Epithelial cell of umbilical artery (primary cell): ENCODE data around the gene DVL1. TPM values are rescaled to one million over a fixed set of nuclear protein-coding genes. Genes with fewer than 3 reads are reported as not detected.

ENCODE experiments used
- total RNA-seq: library from RNA; depleted of rRNA; stranded (reverse); fragments of >200 nt; gene quantifications from 2 replicates; pipeline ENCODE4 v1.2.3, GENCODE V29; 2014

Gene DVL1
- total RNA-seq: 39.2 and 48.4 TPM in 2 replicates

GRCh38 chr1:1349256-1350012, at the start of gene DVL1:
TSS of gene DVL1 (minus strand) at chr1:1349418. CDS start at chr1:1349065, 353 bp downstream.

DNA sequence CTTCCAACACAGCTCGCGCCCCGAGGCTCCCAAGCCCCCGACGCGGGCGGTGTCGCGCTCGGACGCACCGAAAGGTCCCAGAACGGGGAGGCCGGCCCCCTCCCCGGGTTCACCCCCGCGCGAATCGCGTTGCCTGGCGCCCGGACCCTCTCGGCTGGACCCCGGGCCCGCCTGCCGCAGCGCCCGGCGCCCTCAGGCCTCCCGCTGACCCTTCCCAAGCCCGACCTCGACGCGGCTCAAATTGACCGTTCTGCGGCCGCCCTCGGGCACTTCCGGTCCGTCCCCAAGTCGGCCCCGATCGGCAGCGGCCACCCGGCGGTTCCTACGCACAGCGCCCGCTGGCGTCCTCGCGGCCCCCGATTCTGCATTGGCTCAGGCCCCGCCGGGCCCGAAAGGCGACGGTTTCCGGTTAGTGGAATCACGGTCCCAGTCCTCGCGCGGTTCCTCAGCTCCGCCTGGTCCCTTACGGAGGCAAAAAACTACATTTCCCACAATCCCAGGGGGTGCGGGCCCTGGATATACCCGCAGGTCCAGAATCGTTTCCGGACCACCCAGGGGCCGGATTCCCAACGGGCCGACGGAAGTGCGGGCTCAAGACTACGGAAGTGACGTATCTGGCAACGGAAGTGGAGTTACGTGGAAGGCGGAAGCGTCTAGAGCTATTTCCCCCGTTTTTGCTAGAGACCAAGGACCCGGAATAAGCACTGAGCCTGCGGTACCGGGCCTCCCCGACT, 25.9 kb upstream of the DVL1 start, which contains the start of gene AURKAIP1:
Gene AURKAIP1, minus strand, starts transcription at position 279 of the 734 bp plus-strand sequence. CDS start 451 bp downstream, outside the sequence.

DNA sequence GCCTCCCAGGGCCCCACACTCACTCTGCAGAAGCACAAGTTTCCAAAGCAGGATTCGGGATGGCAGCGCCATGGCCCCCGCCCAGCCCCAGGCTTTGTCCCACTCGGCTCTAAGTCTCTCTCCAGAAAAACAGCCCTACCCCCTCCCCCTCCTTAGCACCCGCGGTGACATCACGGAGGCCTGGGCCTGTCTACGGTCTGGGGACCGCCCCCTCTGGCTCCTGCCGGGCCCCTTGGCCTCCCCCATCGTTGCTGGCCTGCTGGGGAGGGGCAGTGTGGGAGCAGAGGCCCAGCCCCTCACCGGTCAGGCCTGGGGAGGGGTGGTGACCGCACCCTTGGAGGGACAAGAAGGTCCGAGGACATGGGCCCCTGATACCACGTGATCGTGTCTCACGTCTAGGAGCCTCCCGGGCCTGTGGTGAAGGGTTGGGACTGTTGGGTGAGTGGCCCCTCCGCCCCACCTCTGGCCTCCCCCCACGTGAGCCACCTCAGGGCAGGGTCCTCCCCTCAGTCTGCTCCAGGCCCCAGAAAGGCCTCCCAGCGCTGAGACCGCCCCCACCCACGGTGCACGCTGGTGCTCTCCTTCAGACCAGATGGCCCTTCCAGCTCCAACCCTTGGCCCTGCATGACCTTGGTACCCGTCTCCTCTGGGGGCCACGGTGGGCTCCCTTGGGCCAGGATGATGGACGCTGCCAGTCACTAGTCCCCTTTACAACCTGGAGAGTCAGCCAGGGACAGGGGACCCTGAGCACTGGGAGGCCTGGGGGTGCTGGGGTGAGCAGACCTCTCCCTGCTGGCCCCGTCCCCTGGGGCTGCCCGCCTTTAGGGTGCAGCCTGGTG, 9.4 kb upstream of the DVL1 start, which contains the start of gene MXRA8:
Gene MXRA8, minus strand, starts transcription at position 123 of the 839 bp plus-strand sequence. Its CDS starts 51 bp downstream, at position 72.

DNA sequence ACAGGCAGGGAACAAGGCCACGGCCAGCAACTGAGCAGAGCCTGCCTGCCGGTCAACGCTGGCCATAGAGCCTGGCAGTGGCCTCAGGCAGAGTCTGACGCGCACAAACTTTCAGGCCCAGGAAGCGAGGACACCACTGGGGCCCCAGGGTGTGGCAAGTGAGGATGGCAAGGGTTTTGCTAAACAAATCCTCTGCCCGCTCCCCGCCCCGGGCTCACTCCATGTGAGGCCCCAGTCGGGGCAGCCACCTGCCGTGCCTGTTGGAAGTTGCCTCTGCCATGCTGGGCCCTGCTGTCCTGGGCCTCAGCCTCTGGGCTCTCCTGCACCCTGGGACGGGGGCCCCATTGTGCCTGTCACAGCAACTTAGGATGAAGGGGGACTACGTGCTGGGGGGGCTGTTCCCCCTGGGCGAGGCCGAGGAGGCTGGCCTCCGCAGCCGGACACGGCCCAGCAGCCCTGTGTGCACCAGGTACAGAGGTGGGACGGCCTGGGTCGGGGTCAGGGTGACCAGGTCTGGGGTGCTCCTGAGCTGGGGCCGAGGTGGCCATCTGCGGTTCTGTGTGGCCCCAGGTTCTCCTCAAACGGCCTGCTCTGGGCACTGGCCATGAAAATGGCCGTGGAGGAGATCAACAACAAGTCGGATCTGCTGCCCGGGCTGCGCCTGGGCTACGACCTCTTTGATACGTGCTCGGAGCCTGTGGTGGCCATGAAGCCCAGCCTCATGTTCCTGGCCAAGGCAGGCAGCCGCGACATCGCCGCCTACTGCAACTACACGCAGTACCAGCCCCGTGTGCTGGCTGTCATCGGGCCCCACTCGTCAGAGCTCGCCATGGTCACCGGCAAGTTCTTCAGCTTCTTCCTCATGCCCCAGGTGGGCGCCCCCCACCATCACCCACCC, 17.9 kb downstream of the DVL1 start, which contains the start of gene TAS1R3:
Gene TAS1R3, plus strand, starts transcription at position 213 of the 898 bp plus-strand sequence. Its CDS starts 66 bp downstream, at position 279.

DNA sequence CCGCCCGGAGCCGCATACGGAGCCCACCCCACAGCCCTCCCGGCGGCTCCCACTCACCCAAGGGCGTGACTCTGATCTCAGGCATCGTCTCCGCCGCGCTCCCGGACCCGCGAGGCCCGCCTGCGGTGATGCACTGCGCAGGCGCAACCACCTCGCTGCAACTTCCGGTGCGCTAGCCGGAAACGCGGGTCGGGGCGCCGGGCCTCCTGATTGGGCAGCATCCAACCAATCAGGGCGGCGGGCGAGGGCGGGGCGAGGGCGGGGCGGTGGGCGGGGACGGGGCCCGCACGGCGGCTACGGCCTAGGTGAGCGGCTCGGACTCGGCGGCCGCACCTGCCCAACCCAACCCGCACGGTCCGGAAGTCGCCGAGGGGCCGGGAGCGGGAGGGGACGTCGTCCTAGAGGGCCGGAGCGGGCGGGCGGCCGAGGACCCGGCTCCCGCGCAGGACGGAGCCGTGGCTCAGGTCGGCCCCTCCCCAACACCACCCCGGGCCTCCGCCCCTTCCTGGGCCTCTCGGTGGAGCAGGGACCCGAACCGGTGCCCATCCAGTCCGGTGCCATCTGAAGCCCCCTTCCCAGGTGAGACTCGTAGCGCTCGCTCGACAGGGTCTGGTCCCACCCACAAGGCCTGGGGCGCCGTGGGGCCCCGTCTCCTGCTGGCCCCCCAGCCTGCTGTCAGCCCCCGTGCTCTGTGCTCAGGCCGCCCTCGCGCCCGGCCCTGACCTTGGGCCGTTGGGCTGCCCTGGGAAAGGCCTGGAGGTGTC, 24.5 kb downstream of the DVL1 start, which contains the start of the genes CPTP and INTS11:
Gene CPTP, plus strand, starts transcription at position 279 of the 764 bp plus-strand sequence. CDS start 2,109 bp downstream, outside the sequence.
Gene INTS11, minus strand, starts transcription at position 137 of the 764 bp plus-strand sequence. Its CDS starts 52 bp downstream, at position 85.

GRCh38 chr1:1307923-1308755, 41.1 kb downstream of the DVL1 start, which contains the start of the genes ACAP3 and PUSL1:
TSS of gene ACAP3 (minus strand) at chr1:1307930. CDS start at chr1:1307815, 115 bp downstream.
TSS of gene PUSL1 (plus strand) at chr1:1308597. CDS start at chr1:1308644, 47 bp downstream.

Other genes with a start within 250 kb of the DVL1 start
- 5.2 and 5.9 TPM in 2 replicates for gene C1orf159, start 233.3 kb downstream of the DVL1 start, total RNA-seq
- not detected in 2 replicates for gene TTLL10, start 175.5 kb downstream of the DVL1 start, total RNA-seq
- not detected in 2 replicates for gene TNFRSF18, start 142.8 kb downstream of the DVL1 start, total RNA-seq
- 0.61 and 0.65 TPM in 2 replicates for gene TNFRSF4, start 135.3 kb downstream of the DVL1 start, total RNA-seq
- gene SDF4, start 117.4 kb downstream of the DVL1 start, total RNA-seq: 78.0 and 108 TPM in 2 replicates
- 20.8 and 35.1 TPM in 2 replicates for gene B3GALT6, start 117.2 kb downstream of the DVL1 start, total RNA-seq
- 0.32 and 0.76 TPM in 2 replicates for gene C1QTNF12, start 102.7 kb downstream of the DVL1 start, total RNA-seq
- gene UBE2J2, start 75.6 kb downstream of the DVL1 start, total RNA-seq: 41.3 and 52.3 TPM in 2 replicates
- 0.32 and 0.46 TPM in 2 replicates for gene SCNN1D, start 69.0 kb downstream of the DVL1 start, total RNA-seq
- 13.1 and 23.1 TPM in 2 replicates for gene ACAP3, start 41.5 kb downstream of the DVL1 start, total RNA-seq
- gene PUSL1, start 40.8 kb downstream of the DVL1 start, total RNA-seq: 15.5 and 17.2 TPM in 2 replicates
- 41.3 and 52.6 TPM in 2 replicates for gene INTS11, start 24.8 kb downstream of the DVL1 start, total RNA-seq
- 9.0 and 11.4 TPM in 2 replicates for gene CPTP, start 24.6 kb downstream of the DVL1 start, total RNA-seq
- gene TAS1R3, start 18.1 kb downstream of the DVL1 start, total RNA-seq: under 0.01 and 0.30 TPM in 2 replicates
- gene MXRA8, start 9.1 kb upstream of the DVL1 start, total RNA-seq: 1.6 and 2.1 TPM in 2 replicates
- gene AURKAIP1, start 25.8 kb upstream of the DVL1 start, total RNA-seq: 113 and 146 TPM in 2 replicates
- 82.2 and 111 TPM in 2 replicates for gene CCNL2, start 49.9 kb upstream of the DVL1 start, total RNA-seq
- gene MRPL20, start 57.9 kb upstream of the DVL1 start, total RNA-seq: 122 and 126 TPM in 2 replicates
- gene ANKRD65, start 71.9 kb upstream of the DVL1 start, total RNA-seq: under 0.01 TPM in 1 of 2 replicates, not detected in the other
- gene VWA1, start 86.3 kb upstream of the DVL1 start, total RNA-seq: 0.91 and 1.6 TPM in 2 replicates
- gene ATAD3C, start 100.3 kb upstream of the DVL1 start, total RNA-seq: not detected in 2 replicates
- gene ATAD3B, start 122.3 kb upstream of the DVL1 start, total RNA-seq: 28.1 and 28.3 TPM in 2 replicates
- gene ATAD3A, start 162.7 kb upstream of the DVL1 start, total RNA-seq: 39.5 and 49.0 TPM in 2 replicates
- 2.9 and 4.1 TPM in 2 replicates for gene TMEM240, start 191.2 kb upstream of the DVL1 start, total RNA-seq
- gene SSU72, start 225.4 kb upstream of the DVL1 start, total RNA-seq: 67.0 and 82.2 TPM in 2 replicates